K562 (cell line): Measurements from ENCODE around the gene RARS1. TPM values are rescaled to one million over a fixed set of nuclear protein-coding genes. Genes with fewer than 3 reads are reported as not detected.

Experiments used
- HNRNPL ChIP-seq: fragments of 200-400 bp; formaldehyde crosslinking; IDR thresholded peaks from 2 replicates; pipeline ENCODE4 v1.6.1; 2017; ENCODE audit warnings: low read depth, mild to moderate bottlenecking, low read length
- polyA plus RNA-seq, 8 experiments: library from polyadenylated mRNA; depleted of rRNA in 4 of 8; stranded (reverse) in 5 of 8; unstranded in 3 of 8; fragments of >200 nt; fragmentation: Nextera tagmentation in 2 of 8; fragmentation: Illumina TruSeq in 1 of 8; extraction: Ambion mirVana in 2 of 8; extraction: Trizol in 1 of 8; gene quantifications; 2 replicates each; pipeline versions ENCODE4 v1.2.1 to v1.2.3, GENCODE V29; 2011 to 2014; ENCODE audit warnings: inconsistent platforms in 1 of 8, missing spikeins in 1 of 8
- total RNA-seq, 7 experiments: library from RNA; depleted of rRNA in 6 of 7; stranded (reverse); fragments of >200 nt in 6 of 7; fragmentation: Illumina TruSeq in 2 of 7; extraction: Trizol in 2 of 7; gene quantifications; 2 replicates each; pipeline versions ENCODE4 v1.2.1 to v1.2.3, GENCODE V29; 2011 to 2021; ENCODE audit warnings: low replicate concordance in 1 of 7
- TF ChIP-seq, protein P1 (sequence below), 2 experiments: fragments of 450-650 bp; IDR thresholded peaks; 2 replicates each; pipeline ENCODE4 v1.6.1; 2016; ENCODE audit warnings: mild to moderate bottlenecking in 2 of 2, borderline replicate concordance in 1 of 2, low read depth in 1 of 2, moderate library complexity in 1 of 2
- TF ChIP-seq, protein P2 (sequence below): sonication (generic); formaldehyde crosslinking; IDR thresholded peaks from 2 replicates; pipeline ENCODE4 v1.9.0; 2022; ENCODE audit warnings: mild to moderate bottlenecking, missing genetic modification reagents

RARS1 gene
- total and polyA plus RNA-seq, 9 of the 15 experiments (the other 6 are each of a cell fraction or from before 2014, with no cell fraction given) = 109 to 196 (median 139) TPM

DNA sequence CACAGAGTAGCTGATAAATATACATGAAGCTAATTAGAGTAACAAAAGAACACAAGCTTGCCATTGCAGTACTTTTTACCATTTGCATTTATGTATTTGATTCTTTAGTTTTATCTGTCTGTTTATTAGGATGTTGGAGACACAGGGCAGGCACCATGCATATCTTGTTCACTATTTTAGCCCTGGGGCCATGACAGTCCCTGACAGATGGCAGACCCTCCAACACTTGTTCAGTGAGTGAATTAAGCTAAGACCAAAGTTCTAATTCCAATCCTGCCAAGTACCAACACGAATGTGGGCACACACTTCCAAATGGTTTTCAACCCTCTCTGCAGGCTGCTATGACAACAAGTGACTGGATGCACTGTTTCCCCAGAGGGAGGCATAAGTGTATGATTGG is 12.0 kb upstream of the RARS1 start (continued):
- TF ChIP-seq, protein P1, sequence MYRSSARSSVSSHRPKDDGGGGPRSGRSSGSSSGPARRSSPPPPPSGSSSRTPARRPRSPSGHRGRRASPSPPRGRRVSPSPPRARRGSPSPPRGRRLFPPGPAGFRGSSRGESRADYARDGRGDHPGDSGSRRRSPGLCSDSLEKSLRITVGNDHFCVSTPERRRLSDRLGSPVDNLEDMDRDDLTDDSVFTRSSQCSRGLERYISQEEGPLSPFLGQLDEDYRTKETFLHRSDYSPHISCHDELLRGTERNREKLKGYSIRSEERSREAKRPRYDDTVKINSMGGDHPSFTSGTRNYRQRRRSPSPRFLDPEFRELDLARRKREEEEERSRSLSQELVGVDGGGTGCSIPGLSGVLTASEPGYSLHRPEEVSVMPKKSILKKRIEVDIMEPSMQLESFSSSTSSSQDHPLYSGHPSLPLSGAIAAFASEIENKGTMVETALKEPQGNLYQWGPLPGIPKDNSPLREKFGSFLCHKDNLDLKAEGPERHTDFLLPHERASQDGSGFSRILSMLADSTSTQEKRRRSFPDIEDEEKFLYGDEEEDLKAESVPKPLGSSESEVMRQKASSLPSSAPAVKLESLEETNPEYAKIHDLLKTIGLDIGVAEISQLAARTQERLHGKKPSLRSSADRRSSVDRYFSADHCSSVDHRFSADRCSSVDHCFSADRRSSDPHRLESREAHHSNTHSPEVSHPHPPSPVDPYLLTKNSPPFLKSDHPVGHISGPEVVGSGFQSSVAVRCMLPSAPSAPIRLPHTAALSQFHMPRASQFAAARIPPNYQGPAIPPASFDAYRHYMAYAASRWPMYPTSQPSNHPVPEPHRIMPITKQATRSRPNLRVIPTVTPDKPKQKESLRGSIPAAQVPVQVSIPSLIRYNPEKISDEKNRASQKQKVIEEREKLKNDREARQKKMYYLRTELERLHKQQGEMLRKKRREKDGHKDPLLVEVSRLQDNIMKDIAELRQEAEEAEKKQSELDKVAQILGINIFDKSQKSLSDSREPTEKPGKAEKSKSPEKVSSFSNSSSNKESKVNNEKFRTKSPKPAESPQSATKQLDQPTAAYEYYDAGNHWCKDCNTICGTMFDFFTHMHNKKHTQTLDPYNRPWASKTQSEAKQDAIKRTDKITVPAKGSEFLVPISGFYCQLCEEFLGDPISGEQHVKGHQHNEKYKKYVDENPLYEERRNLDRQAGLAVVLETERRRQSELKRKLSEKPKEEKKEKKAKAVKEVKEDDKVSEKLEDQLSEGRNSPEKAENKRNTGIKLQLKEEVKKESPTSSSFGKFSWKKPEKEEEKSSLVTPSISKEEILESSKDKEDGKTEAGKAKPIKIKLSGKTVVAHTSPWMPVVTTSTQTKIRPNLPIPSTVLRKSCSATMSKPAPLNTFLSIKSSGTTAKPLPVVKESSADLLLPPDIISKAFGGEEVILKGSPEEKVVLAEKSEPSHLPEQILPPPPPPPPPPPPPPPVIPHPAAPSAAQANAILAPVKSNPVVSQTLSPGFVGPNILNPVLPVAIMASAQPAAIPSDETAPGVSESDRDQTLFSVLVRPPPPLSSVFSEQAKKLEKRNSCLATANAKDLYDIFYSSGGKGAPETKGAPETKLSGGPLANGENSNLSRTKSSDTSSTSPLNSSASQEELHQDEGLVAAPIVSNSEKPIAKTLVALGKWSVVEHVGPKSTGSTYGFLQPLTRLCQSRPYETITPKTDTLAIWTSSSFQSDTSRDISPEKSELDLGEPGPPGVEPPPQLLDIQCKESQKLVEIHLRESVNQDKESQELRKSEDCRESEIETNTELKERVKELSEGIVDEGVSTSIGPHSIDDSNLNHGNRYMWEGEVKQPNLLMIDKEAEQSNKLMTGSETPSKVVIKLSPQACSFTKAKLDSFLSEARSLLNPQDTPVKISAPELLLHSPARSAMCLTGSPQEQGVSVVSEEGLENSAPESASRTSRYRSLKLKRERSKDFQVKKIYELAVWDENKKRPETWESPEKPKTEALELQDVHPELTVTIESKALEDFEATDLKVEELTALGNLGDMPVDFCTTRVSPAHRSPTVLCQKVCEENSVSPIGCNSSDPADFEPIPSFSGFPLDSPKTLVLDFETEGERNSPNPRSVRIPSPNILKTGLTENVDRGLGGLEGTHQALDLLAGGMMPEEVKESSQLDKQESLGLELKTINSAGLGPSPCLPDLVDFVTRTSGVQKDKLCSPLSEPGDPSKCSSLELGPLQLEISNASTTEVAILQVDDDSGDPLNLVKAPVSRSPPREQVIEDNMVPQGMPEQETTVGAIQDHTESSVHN (IDR thresholded peaks at IDR 0.05; ENCODE audit: borderline replicate concordance in 1 of 2, low read depth in 1 of 2) = no peak
- TF ChIP-seq, protein P2, sequence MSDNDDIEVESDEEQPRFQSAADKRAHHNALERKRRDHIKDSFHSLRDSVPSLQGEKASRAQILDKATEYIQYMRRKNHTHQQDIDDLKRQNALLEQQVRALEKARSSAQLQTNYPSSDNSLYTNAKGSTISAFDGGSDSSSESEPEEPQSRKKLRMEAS = no peak
- TF ChIP-seq HNRNPL = no peak
